Activated naive CD4-positive, alpha-beta T cell treated with Interleukin-2 at 50 U/mL for 16 hours (primary cell): Measurements from ENCODE around the gene PCBP3.

Experiments
- DNase-seq: peaks from one replicate; pipeline ENCODE4 v3.0.0-alpha.2; 2020

PCBP3 gene

GRCh38 chr21:45899317-45900033, 255.9 kb downstream of the PCBP3 start:
- DNase-seq = no peak

GRCh38 chr21:45900034-45900868, 256.7 kb downstream of the PCBP3 start:
- DNase-seq = no peak

GRCh38 chr21:45901061-45901690, 257.7 kb downstream of the PCBP3 start:
- DNase-seq = no peak

- DNase-seq = no peak
Measured at GRCh38 chr21:45902292-45902995, 258.9 kb downstream of the PCBP3 start.

- DNase-seq = no peak
Measured at GRCh38 chr21:45905196-45905595, 261.7 kb downstream of the PCBP3 start.

GRCh38 chr21:45906196-45906805, 262.8 kb downstream of the PCBP3 start:
- DNase-seq = no peak

GRCh38 chr21:45906859-45907258, 263.3 kb downstream of the PCBP3 start:
- DNase-seq = no peak

GRCh38 chr21:45908536-45909237, 265.2 kb downstream of the PCBP3 start:
- no peak for DNase-seq

GRCh38 chr21:45909238-45909988, 265.9 kb downstream of the PCBP3 start:
- DNase-seq = no peak

GRCh38 chr21:45910155-45910547, 266.6 kb downstream of the PCBP3 start:
- no peak for DNase-seq

GRCh38 chr21:45910548-45911221, 267.2 kb downstream of the PCBP3 start:
- DNase-seq = no peak

- no peak for DNase-seq
Measured at GRCh38 chr21:45911806-45912325, 268.3 kb downstream of the PCBP3 start.

- no peak for DNase-seq
Measured at GRCh38 chr21:45912611-45913417, 269.3 kb downstream of the PCBP3 start.

- DNase-seq = no peak
Measured at GRCh38 chr21:45913418-45913765, 269.9 kb downstream of the PCBP3 start.

- DNase-seq = no peak
Measured at GRCh38 chr21:45913886-45914285, 270.4 kb downstream of the PCBP3 start.

GRCh38 chr21:45914321-45914845, 270.9 kb downstream of the PCBP3 start:
- DNase-seq = no peak

- DNase-seq = no peak
Measured at GRCh38 chr21:45916011-45916840, 272.7 kb downstream of the PCBP3 start.

- DNase-seq = no peak
Measured at GRCh38 chr21:45917241-45917640, 273.7 kb downstream of the PCBP3 start.
